ENCODE measurements around the gene HOXD3. TPM values are rescaled to one million over a fixed set of nuclear protein-coding genes. Genes with fewer than 3 reads are reported as not detected.

Gene HOXD3
- total and polyA plus RNA-seq, 9 of the 15 experiments (the other 6 are each of a cell fraction or from before 2014, with no cell fraction given), result not detected

GRCh38 chr2:176140513-176141317 lies 16.4 kb upstream of the HOXD3 start (continued):
- TF ChIP-seq THAP12 (CRISPR knock-in tag; IDR thresholded peaks at IDR 0.05) (peak; percentile 19; the same call in 1 of the 2 replicates), CXXC5 (CRISPR knock-in tag; IDR thresholded peaks at IDR 0.05) (peak; percentile 69), THRAP3 (IDR thresholded peaks at IDR 0.05; ENCODE audit: borderline replicate concordance) (no peak), SMAD4 (CRISPR knock-in tag; conservative IDR thresholded peaks at IDR 0.05) (peak; percentile 68), ATF6 (CRISPR knock-in tag; IDR thresholded peaks at IDR 0.05) (peak; percentile 56; the same call in 1 of the 2 replicates), CTBP1 (IDR thresholded peaks at IDR 0.05; ENCODE audit: borderline replicate concordance) (peak; percentile 74; the same call in 1 of the 2 replicates), ZBTB7A (IDR thresholded peaks at IDR 0.05; ENCODE audit: borderline replicate concordance, control insufficient read depth, low read depth, low read length) (peak; percentile 84; the same call in 1 of the 2 replicates), ZFX (CRISPR knock-in tag; IDR thresholded peaks at IDR 0.05) (0 out of 2 replicates have a peak, but pooled peaks have one; percentile 21), ZBTB9 (CRISPR knock-in tag; IDR thresholded peaks at IDR 0.05) (0 out of 2 replicates have a peak, but pooled peaks have one; percentile 25), E2F1 (CRISPR knock-in tag; IDR thresholded peaks at IDR 0.05) (peak; percentile 74; the same call in 1 of the 2 replicates), MTA3 (IDR thresholded peaks at IDR 0.05; ENCODE audit: borderline replicate concordance) (peak; percentile 70; the same call in 1 of the 2 replicates), HMGXB4 (CRISPR knock-in tag; IDR thresholded peaks at IDR 0.05) (peak; percentile 75), ZNF324 (CRISPR knock-in tag; IDR thresholded peaks at IDR 0.05) (no peak), ZNF740 (CRISPR knock-in tag; IDR thresholded peaks at IDR 0.05) (0 out of 2 replicates have a peak, but pooled peaks have one; percentile 35), ZNF740 (tag; IDR thresholded peaks at IDR 0.05) (no peak)

All from K562 (cell line).